GM18502 (cell line): Measurements from ENCODE around the gene ACR.

Experiments used
- ATAC-seq: cut with Tn5 transposase; IDR thresholded peaks from one replicate; pipeline ENCODE4 v1.9.1; 2021; ENCODE audit warnings: mild to moderate bottlenecking; ENCODE audit not compliant: unreplicated experiment, poor library complexity

ACR gene

DNA sequence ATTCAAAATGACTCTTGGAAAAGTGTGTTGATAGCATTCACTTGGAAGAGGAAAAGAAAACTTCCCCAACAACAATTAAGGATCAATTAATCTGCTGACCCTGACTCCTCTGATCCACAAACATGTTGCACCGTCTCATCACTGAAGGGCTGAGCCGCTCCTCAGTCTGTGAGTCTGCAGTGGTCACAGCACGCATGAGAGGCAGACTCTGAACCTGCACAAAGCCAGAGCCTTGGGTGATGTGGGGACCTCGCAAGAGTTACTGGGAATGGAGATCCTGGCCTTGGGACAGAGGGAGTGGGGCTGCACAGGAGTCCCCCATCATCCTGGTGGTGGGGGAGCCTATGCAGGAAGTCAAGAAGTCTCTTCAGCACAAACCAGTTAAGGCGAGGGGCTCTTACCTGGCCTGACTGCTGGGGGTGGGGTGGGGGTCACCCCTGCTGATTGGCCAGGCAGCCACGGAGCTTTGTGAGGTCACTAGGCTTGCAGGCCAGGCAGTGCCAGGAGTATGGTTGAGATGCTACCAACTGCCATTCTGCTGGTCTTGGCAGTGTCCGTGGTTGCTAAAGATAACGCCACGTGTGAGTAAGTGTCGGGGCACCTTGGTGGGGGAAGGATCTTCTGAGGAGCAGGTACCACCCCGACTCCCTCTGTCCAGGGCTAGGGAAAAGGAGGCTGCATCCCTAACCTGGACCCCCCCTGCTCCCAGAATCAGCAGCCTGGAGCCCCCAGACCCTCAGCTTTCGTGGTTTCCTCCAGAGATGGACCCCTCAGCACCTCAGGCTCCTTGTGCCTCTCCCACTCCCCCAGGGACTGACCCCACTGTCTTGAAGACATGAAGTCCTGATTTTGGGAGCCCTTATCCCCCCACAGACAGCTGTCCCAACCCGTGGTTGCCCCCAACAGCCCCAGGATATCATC, at the start of gene ACR:
TSS of gene ACR (plus strand) at position 477 of the 921 bp plus-strand sequence. CDS start at position 509, 32 bp downstream.
- no peak for ATAC-seq

GRCh38 chr22:50688448-50688847, 49.6 kb upstream of the ACR start:
- no peak for ATAC-seq

DNA sequence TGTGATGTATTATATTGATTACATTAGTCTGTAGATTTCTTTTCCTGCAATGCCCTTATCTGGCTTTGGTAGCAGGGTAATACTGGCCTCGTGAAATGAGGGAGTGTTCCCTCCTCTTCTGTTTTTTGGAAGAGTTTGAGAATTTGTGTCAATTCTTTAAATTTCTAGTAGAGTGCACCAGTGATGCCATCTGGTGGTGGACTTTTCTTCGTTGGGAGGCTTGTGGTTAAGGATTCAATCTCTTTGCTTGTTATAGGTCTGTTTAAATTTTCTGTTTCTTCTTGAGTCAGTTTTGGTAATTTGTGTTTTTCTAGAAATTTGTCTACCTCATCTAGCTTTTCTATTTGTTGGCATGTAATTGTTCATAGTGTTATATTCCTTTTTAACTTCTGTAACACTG, 46.5 kb upstream of the ACR start:
- no peak for ATAC-seq

GRCh38 chr22:50693462-50693861, 44.5 kb upstream of the ACR start:
- ATAC-seq: no peak

GRCh38 chr22:50694099-50694605, 43.9 kb upstream of the ACR start:
- ATAC-seq: no peak

DNA sequence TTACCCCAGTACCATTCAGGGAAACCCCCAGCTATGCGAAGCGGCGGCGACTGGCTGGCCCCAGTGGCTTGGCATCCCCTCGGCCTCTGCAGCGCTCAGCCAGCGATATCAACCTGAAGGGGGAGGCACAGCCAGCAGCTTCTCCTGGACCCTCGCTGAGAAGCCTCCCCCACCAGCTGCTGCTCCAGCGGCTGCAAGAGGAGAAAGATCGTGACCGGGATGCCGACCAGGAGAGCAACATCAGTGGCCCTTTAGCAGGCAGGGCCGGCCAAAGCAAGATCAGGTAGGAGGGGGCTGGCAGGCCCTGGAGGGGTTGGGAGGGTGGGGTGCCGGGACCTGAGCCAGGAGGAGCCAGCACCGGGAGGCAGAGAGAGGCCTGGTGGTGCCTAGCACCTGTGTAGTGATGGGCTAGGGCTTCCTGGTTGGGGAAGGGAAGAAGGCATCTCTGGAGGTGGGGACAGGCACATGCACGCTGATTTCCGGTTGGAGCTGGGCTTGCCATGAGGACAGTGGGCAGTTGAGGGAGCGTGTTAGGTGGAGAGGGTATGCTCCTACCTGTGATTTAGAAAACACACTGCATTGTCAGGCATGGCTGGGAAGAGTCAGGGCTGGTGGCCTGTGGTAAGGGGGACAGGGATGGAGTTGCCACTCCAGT, 43.1 kb upstream of the ACR start:
- ATAC-seq: no peak

DNA sequence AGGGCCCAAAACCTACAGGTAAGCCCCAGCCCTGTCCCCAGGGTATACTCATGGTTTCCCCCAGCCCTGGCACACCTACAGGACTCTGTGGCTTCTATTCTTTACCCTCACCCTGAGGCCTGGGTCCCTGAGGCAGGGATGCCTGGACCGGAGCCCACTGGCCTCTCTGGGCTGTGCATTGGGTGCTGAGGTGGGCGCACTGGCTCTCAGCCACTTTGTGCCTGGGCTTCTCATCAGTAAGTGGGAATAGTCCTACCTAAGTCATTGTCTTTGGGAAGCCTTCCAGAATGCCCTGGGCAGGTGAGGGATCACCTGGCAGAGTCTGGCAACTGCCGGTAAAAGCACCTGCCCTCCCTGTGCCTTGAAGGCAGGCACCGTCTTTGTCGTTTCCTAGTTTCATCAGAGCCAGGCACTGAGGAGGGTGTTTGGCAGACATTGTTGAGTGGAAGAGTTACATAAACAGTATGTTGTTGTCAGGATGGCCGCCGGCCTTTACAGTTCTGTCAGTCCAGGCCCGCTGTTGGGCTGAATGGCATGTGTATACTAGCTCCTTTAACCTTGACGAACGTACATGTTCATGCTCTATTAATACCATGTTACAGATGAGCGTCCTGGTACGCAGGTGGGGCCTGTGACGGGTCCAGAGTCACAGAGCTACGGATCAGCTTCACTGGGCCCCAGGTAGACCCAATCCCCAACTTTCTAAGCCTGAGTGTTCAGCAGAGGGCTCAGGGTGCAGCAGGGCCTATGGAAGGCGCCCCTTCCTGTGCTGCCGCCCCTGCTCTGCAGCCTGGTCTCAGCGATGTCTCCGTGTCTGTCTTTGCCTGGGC, 42.4 kb upstream of the ACR start:
- ATAC-seq: no peak

DNA sequence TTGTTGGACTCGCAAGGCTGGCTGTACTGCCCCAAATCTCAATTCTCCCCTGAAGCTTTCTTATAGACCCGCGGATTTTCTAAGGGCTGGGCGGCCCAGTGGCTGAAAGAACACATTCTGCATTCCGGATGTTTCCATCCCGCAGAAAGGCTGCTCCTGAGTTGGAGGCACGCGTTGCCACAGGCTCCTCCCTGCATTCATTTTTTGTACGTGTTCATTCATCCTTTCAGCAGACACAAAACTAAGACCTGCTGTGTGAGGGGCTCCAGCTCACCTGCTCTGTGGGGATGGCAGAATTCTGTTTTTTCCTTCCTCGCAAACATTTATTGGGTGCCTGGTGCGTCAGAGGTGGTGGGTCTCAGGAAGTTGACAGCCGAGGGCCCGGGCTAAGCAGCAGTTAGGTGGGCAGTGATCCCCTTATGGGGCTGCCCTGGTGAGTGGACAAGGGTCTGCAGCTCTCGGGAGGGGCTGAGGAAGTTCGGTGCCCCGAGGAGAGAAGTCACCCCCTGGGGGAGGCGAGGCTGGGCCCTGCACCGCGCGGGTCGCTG, 41.7 kb upstream of the ACR start:
- no peak for ATAC-seq

GRCh38 chr22:50696799-50697561, 41.0 kb upstream of the ACR start:
- no peak for ATAC-seq

DNA sequence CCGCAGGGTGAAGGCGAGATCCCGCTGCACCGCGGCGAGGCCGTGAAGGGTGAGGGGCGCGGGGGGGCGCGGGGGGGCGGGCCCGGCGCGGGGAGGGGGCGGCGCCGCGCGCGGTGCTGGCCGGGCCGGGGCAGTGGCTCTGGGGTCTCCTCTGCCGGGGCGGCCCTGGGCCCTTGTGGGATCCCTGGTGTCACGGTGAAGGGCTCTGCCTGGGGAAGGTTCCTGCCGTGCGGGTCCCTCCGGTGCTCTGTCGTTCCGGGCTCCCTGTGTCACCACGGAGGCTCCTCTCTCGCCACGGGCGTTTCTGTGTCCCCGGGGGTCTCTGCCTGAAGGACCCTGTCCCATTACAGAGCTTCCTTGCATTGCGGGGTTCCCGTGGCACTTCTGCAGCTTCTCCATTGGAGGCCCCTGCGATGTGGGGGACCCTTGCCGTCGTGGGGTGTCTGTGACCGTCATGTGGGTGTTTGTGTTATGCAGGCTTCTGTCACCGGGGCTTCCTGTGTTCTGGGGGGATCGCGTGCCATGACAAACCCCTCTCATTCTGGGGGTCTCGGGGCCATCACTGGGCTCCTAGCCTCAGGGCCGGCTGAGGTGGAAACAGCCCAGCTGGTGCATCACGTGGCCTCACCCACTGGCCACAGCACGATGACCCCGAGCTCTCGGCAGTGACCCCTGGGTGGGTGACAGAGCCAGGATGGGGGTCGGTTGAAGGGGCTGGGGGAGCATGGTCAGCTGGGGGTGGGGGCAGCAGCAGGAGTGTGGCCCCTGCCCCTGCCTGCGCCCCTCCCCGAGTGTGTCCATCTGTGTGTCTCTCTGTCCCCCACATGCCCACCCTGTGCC, 40.1 kb upstream of the ACR start:
- ATAC-seq: no peak

DNA sequence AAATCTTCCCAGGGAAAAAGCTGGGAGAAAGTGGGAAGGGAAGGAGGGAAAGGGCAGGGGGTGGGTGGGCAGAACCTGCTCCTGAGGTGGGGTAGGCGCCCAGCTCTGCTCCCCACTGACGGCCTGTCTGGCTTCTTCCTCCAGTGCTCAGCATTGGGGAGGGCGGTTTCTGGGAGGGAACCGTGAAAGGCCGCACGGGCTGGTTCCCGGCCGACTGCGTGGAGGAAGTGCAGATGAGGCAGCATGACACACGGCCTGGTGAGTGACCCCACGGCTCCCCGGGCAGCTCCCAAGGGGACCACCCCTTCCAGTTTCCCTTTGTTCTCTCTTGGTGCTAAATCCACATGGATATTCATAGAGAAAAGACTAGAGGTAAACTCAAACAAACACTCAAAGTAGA, 39.5 kb upstream of the ACR start:
- ATAC-seq: no peak

GRCh38 chr22:50699001-50699755, 38.8 kb upstream of the ACR start:
- ATAC-seq: no peak

DNA sequence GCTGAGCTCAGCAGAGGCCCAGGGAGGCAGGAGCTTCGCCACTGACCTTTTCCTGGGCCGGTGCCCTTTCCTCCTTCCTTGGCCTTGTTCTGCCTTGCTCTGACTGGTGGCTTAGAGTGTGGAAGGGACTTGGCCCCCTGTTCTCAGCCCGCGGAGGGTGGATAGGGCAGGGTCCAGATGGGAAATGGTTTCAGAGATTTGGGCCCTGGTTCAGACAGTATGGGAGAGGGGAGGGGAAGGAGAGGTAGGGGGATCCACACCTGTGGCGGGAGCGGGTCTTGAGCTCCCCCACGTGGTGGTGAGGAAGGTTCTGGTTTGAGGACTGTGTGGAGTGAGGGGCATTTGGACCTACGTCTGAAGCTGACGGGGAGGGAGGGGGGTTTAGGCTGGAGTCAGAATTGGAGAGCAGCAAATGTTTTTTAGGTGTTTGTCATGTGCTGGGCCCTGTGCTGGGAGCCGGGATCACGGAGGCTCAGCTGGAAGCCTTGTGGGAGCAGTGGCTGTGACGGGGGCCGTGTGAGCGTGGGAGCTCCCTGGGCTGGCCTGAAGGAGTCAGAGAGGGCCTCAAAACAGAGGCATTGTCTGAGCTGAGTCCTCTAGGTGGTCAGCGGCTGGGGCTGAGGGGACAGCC, 38.1 kb upstream of the ACR start:
- ATAC-seq: no peak

DNA sequence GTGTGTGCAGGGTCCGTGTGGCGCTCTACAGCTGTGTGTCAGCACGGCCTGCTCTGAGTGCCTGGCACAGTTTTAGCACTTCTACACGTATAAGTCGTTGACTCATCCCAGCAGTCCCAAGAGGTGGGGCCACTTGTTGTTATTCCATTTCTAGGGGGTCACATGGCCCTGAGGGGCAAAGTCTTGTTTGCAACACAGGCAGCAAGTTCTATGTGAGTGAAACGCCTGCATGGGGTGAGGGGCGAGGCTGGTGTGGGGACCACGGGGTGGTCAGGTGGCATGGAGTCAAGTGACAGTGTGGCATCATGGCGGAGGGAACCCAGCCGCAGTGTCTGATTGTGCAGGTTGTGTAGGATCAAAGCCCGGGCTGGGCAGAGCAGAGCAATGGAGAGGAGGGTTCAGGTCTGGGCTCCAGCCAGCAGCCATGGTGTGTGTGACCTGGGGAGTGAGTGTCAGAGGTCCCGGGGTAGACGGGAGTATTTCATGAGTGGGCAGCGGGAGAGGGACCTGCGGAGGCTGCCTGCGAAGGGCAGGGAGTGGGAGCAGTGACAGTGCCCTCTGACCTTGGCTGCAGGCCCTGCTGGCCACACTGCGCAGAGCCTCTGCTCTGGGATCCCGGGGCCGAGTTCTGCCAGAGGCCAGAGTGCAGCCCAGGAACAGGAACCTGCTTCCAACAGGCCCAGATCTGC, 37.5 kb upstream of the ACR start:
- no peak for ATAC-seq

- no peak for ATAC-seq
Observed at GRCh38 chr22:50701076-50701419, 37.0 kb upstream of the ACR start.

DNA sequence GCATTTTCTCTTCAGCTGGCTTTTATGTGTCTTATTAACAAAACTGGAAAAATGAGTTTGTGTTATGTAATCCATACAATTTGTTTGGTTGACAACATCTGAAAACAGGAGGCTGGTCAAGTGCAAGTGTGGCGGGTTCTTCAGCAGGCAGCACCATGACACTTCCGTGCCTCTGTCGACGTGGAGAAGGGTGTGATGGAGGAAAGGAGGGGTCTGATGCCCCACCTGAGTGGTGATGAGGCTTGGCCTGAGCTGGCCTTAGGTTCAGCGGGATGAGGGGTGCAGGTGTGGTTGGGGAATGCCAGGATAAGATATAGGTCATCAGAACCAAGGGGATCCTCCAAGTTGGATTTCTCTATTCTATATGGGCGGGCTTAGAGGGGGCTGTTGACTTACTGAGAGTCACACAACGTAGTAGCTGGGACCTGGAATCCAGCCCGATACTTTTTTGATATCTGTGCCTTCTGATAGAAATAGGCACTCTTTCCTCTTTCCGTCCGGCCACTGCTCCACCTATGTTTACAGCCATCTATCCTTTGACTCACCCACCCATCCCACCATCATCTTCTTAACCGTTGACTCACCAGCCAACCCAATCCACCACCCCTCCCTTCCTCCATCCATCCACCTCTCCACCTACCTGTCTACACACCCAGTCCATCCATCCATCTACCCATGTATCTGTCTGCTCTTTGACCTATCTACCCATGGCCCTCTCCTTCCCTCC, 36.4 kb upstream of the ACR start:
- ATAC-seq: no peak
